ENCODE measurements around the gene PROB1. TPM values are rescaled to one million over a fixed set of nuclear protein-coding genes. Genes with fewer than 3 reads are reported as not detected.

PROB1 gene
- total RNA-seq, 1 experiment from 2014 or later: 2.3 TPM

DNA sequence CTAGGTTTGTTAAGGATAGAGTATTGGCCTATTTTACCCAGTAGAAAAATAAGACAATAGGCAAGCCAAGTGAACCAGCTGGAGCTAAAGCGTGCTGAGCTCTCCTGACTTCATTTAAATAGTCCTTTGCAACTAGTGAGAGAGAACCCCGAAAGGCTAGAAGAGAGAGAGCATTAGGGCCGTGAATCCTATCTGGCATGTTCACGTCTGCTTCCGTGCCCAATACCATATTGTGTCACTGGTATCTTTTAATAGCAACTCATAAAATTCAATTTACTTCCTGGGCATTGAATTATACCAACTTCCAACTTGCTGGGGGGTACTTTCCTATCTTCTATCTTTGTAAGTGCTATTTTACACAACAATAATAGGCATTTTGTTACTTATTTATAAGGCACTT, 30.6 kb upstream of the PROB1 start:
- TF ChIP-seq POLR2AphosphoS5 (IDR thresholded peaks at IDR 0.05; ENCODE audit: low read depth, low read length) (no peak), SIN3A (IDR thresholded peaks at IDR 0.05; ENCODE audit: borderline replicate concordance, insufficient read depth, low read depth, low read length) (no peak), TCF7L2 (IDR thresholded peaks at IDR 0.05; ENCODE audit: low read depth, low read length) (no peak)
- TF ChIP-seq, protein P1, sequence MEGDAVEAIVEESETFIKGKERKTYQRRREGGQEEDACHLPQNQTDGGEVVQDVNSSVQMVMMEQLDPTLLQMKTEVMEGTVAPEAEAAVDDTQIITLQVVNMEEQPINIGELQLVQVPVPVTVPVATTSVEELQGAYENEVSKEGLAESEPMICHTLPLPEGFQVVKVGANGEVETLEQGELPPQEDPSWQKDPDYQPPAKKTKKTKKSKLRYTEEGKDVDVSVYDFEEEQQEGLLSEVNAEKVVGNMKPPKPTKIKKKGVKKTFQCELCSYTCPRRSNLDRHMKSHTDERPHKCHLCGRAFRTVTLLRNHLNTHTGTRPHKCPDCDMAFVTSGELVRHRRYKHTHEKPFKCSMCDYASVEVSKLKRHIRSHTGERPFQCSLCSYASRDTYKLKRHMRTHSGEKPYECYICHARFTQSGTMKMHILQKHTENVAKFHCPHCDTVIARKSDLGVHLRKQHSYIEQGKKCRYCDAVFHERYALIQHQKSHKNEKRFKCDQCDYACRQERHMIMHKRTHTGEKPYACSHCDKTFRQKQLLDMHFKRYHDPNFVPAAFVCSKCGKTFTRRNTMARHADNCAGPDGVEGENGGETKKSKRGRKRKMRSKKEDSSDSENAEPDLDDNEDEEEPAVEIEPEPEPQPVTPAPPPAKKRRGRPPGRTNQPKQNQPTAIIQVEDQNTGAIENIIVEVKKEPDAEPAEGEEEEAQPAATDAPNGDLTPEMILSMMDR (IDR thresholded peaks at IDR 0.05): no peak
- TF ChIP-seq, protein P2, sequence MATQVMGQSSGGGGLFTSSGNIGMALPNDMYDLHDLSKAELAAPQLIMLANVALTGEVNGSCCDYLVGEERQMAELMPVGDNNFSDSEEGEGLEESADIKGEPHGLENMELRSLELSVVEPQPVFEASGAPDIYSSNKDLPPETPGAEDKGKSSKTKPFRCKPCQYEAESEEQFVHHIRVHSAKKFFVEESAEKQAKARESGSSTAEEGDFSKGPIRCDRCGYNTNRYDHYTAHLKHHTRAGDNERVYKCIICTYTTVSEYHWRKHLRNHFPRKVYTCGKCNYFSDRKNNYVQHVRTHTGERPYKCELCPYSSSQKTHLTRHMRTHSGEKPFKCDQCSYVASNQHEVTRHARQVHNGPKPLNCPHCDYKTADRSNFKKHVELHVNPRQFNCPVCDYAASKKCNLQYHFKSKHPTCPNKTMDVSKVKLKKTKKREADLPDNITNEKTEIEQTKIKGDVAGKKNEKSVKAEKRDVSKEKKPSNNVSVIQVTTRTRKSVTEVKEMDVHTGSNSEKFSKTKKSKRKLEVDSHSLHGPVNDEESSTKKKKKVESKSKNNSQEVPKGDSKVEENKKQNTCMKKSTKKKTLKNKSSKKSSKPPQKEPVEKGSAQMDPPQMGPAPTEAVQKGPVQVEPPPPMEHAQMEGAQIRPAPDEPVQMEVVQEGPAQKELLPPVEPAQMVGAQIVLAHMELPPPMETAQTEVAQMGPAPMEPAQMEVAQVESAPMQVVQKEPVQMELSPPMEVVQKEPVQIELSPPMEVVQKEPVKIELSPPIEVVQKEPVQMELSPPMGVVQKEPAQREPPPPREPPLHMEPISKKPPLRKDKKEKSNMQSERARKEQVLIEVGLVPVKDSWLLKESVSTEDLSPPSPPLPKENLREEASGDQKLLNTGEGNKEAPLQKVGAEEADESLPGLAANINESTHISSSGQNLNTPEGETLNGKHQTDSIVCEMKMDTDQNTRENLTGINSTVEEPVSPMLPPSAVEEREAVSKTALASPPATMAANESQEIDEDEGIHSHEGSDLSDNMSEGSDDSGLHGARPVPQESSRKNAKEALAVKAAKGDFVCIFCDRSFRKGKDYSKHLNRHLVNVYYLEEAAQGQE (IDR thresholded peaks at IDR 0.05; ENCODE audit: insufficient read depth in 1 of 2, low read depth in 2 of 2, low read length in 1 of 2): no peak
- ATAC-seq (no peak), DNase-seq (ENCODE audit: low read depth, low spot score) (no peak)
- POLR2A ChIA-PET: no interaction called here
- intact Hi-C loops (cut with micrococcal nuclease; ENCODE audit: unreplicated experiment): no loop called here
- CTCF ChIA-PET: no interaction called here
- in situ Hi-C loops (cut with HindIII; ENCODE audit: low pct_unique_long_range_greater_than_20kb, low sequenced_read_pairs): no loop called here
- Histone ChIP-seq H3K4me3 (ENCODE audit: low read depth in 2 of 2, low read length in 2 of 2) (no peak overlapping the region), H3K36me3 (ENCODE audit: control insufficient read depth, insufficient read depth, low read length) (no peaks in the 10 kb centered on the region), H3K9me3 (ENCODE audit: control insufficient read depth, insufficient read depth, low read depth, low read length) (no peaks in the 10 kb centered on the region), H3K27ac (ENCODE audit: low read length) (no peak overlapping the region), H3K27me3 (ENCODE audit: control insufficient read depth, insufficient read depth, low read length) (no peaks in the 10 kb centered on the region), H3K4me1 (ENCODE audit: control insufficient read depth, insufficient read depth, low read length) (no peaks in the 10 kb centered on the region)
- no TSS peak for BruUV-seq (replicated peaks)

DNA sequence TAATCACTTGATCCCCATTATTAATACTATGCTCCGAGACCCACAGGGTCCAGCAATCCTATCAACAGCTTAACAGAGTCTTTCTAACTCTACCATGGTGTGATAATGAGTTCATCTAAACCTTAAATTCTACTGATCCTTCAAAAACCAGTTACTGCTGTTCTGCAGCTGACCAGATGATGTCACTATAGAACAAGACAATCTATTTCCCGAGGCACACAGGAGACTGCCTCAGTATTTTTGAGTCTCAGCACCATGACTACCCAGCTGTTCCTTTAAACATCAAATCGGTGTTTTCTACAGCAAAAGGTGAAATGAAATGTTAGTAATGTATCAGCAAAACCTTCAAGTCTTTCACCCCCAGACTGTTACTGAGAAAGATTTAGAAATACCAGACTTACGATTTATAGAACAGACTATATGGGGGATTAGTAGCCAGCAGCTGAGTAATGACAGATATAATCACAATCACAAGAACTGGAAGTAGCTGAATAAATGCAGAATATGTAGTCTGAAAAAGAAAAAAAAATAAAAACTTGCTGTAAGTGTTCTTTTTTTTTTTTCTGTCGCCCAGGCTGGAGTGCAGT, 27.5 kb upstream of the PROB1 start:
- TF ChIP-seq, protein P1 (IDR thresholded peaks at IDR 0.05): peak; percentile 87
- TF ChIP-seq TCF7L2 (IDR thresholded peaks at IDR 0.05; ENCODE audit: low read depth, low read length): no peak
- TF ChIP-seq, protein P2 (IDR thresholded peaks at IDR 0.05; ENCODE audit: insufficient read depth in 1 of 2, low read depth in 2 of 2, low read length in 1 of 2): no peak
- no peaks in the 10 kb centered on the region for H3K4me1 ChIP-seq (ENCODE audit: control insufficient read depth, insufficient read depth, low read length)
- in situ Hi-C loops (cut with HindIII; ENCODE audit: low pct_unique_long_range_greater_than_20kb, low sequenced_read_pairs): loop anchor here (25.0 kb wide), 1 partner anchor 90 kb away; no protein-coding TSS in a partner anchor
- ATAC-seq: peak; percentile 85
- no peak overlapping the region for H3K27ac ChIP-seq (ENCODE audit: low read length)
- ChIA-PET POLR2A (interaction anchor here (0.5 to 1.6 kb wide), 5 partner anchors 14 to 96 kb away, joined by 3 to 10 read pairs (median 6); partner anchors contain the start of gene PAIP2), CTCF (interaction anchor here (0.7 to 1.5 kb wide), 7 partner anchors 11 to 143 kb away, joined by 3 to 18 read pairs (median 3); partner anchors contain the start of gene STING1)
- no TSS peak for BruUV-seq (replicated peaks)
- peak; percentile 63 for DNase-seq (ENCODE audit: low read depth, low spot score)
- no peaks in the 10 kb centered on the region for H3K9me3 ChIP-seq (ENCODE audit: control insufficient read depth, insufficient read depth, low read depth, low read length)
- no peaks in the 10 kb centered on the region for H3K36me3 ChIP-seq (ENCODE audit: control insufficient read depth, insufficient read depth, low read length)
- intact Hi-C loops (cut with micrococcal nuclease; ENCODE audit: unreplicated experiment): loop anchor here (1.0 kb wide), 1 partner anchor 91 kb away; no protein-coding TSS in a partner anchor
- no peak overlapping the region for H3K4me3 ChIP-seq (ENCODE audit: low read depth in 2 of 2, low read length in 2 of 2)
- H3K27me3 ChIP-seq (ENCODE audit: control insufficient read depth, insufficient read depth, low read length): no peaks in the 10 kb centered on the region
